Caki2 (cell line): ENCODE measurements around the gene REEP2. TPM values are rescaled to one million over a fixed set of nuclear protein-coding genes. Genes with fewer than 3 reads are reported as not detected.
"Not testable (repeated sequence)": the region's sequence is repeated elsewhere in the genome, so short reads cannot be mapped to it uniquely, and the experiment has no call there.

Experiments
- DNase-seq: peaks from one replicate; pipeline ENCODE4 v3.0.0-alpha.2; 2015; ENCODE audit warnings: low read depth
- in situ Hi-C: cut with HindIII; loops from 2 replicates; pipeline ENCODE4 v1.10.0; 2016; ENCODE audit warnings: low sequenced_read_pairs, low pct_unique_long_range_greater_than_20kb, mixed read lengths
- total RNA-seq: library from RNA; depleted of rRNA; stranded (reverse); fragments of >200 nt; shearing (Covaris generic); gene quantifications from 2 replicates; pipeline ENCODE4 v1.2.3, GENCODE V29; 2014; ENCODE audit warnings: low replicate concordance; rRNA removed

Gene REEP2, protein sequence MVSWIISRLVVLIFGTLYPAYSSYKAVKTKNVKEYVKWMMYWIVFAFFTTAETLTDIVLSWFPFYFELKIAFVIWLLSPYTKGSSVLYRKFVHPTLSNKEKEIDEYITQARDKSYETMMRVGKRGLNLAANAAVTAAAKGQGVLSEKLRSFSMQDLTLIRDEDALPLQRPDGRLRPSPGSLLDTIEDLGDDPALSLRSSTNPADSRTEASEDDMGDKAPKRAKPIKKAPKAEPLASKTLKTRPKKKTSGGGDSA
- total RNA-seq: 1.5 and 8.9 TPM in 2 replicates

DNA sequence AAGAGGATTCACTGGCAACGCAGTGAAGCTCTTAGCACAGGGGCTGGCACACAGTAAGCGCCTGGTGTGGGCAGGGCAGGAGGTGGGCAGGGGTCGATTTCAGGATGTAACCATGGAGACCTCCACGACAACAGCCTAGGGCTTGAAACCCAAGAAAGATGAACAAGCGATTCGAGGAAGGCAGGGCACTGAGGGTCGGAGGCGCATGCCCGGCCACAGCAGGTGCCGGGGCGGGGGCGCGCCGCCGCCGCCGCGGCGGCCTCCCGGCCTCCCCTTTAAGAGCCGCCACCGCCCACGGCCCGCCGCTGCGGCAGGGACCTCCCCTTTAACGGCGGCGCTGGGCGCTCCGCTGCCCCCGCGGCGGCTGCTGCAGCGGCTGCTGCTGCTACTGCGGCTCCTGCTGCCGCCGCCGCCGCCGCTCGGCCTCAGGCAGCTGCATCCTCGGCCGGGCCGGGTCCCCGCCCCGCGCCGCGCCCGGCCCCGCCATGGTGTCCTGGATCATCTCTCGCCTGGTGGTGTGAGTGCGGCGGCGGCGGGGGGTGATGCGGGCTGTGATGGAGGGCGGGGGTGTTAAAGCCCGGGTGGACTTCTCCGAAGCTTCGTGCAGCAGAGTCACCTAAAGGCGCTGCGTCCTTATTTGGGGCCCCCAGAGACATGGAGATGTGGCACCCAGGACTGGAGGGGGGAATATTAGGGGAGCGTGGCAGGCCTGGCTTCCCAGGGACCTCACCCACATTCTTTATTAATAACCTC lies at the start of gene REEP2:
Gene REEP2 (plus strand): TSS at position 334 of the 753 bp plus-strand sequence. CDS start 152 bp downstream, at position 486.
- in situ Hi-C loops: no loop called here
- DNase-seq: peak; percentile 23

GRCh38 chr5:138389332-138389731 lies 49.5 kb upstream of the REEP2 start:
- no peak for DNase-seq
- in situ Hi-C loops: no loop called here

DNA sequence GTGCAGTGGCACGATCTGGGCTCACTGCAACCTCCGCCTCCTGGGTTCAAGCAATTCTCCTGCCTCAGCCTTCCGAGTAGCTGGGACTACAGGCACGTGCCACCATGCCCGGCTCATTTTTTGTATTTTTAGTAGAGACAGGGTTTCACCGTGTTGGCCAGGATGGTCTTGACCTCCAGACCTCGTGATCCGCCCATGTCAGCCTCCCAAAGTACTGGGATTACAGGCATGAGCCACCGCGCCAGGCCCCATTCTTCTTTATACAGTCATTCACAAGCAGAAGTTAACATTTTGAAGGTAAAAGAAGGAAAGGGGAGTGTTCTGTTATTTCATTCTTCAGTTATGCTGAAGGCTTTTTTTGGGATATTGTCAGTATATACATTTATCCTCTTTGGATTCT lies 48.9 kb upstream of the REEP2 start:
- DNase-seq, in situ Hi-C loops: not testable (repeated sequence)

DNA sequence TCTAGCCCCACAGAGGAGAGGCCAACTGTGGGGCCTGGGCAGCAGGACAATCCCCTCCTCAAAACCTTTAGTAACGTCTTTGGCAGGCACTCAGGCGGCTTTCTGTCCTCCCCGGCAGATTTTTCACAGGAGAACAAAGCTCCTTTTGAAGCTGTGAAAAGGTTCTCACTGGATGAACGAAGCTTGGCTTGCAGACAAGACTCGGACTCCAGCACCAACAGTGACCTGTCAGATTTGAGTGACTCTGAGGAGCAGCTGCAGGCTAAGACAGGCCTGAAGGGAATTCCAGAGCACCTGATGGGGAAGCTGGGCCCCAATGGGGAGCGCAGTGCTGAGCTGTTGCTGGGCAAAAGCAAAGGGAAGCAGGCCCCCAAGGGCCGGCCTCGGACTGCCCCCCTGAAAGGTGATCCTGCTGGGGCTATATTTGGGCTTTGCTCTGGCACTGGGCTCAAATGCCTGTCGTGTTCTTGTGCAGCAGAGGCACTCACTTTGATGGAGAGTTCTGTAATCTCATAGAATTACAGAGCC lies 46.9 kb upstream of the REEP2 start:
- DNase-seq: no peak
- in situ Hi-C loops: no loop called here

- DNase-seq: no peak
- in situ Hi-C loops: no loop called here
Observed at GRCh38 chr5:138402640-138403039, 36.2 kb upstream of the REEP2 start.

DNA sequence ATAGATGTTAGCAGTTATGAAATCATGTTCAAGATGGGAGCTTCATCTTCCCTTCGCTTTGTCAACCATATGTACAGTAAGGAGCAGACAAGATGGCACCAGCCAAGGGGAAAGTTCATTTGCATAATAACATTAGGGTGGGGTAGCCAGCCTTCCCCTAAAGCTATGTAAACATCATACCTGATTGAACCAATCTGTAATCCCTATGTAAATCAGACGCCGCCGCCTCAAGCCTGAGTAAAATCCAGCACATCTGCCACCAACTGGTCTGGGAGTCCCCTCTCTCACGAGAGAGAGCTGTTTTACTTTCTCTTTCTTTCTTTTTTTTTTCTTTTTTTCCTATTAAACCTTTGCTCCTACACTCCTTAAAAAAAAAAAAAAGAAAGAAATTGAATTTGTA lies 30.8 kb upstream of the REEP2 start:
- DNase-seq: peak; percentile 30
- in situ Hi-C loops: no loop called here

DNA sequence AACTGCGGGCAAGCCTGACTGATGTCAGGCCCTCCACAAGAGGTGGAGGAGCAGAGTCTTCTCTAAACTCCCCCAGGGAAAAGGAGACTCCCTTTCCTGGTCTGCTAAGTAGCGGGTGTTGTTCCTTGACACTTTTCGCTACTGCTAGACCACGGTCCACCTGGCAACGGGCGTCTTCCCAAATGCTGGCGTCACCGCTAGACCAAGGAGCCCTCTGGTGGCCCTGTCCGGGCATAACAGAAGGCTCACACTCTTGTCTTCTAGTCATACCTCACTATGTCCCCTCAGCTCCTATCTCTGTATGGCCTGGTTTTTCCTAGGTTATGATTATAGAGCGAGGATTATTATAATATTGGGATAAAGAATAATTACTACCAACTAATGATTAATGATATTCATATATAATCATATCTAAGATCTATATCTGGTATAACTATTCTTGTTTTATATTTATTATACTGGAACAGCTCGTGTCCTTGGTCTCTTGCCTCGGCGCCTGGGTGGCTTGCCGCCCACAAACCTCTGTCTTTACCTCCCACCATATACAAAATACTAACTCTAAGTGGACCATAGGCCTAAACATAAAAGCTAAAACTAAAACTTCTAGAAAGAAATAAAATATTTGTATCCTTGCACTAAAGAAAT lies 27.7 kb upstream of the REEP2 start:
- in situ Hi-C loops: not testable (repeated sequence)
- DNase-seq: peak; percentile 6

DNA sequence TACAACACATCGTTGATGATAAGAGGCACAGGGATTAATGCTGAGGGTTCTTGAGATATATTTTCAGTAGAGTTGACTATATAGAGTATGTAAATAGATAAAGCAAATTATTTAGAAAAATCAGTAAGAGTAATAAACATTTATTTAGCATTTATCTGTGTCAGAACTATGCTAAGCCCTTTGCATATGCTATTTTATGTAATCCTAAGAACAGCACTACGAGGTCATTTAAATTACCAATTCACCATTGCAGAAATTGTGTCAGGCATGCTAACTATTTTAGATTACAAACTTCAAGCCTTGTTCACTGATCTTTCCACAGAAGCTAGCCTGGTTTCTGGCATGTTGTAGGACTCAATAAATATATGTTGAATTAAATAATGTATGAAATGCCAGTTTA lies 20.4 kb upstream of the REEP2 start:
- DNase-seq: no peak
- in situ Hi-C loops: no loop called here

GRCh38 chr5:138425079-138425478 lies 13.8 kb upstream of the REEP2 start:
- in situ Hi-C loops: no loop called here

GRCh38 chr5:138435943-138436342 lies 2.9 kb upstream of the REEP2 start:
- no peak for DNase-seq
- in situ Hi-C loops: no loop called here

More at GRCh38 chr5:138425079-138425478, 13.8 kb upstream of the REEP2 start:
- DNase-seq: no peak

DNA sequence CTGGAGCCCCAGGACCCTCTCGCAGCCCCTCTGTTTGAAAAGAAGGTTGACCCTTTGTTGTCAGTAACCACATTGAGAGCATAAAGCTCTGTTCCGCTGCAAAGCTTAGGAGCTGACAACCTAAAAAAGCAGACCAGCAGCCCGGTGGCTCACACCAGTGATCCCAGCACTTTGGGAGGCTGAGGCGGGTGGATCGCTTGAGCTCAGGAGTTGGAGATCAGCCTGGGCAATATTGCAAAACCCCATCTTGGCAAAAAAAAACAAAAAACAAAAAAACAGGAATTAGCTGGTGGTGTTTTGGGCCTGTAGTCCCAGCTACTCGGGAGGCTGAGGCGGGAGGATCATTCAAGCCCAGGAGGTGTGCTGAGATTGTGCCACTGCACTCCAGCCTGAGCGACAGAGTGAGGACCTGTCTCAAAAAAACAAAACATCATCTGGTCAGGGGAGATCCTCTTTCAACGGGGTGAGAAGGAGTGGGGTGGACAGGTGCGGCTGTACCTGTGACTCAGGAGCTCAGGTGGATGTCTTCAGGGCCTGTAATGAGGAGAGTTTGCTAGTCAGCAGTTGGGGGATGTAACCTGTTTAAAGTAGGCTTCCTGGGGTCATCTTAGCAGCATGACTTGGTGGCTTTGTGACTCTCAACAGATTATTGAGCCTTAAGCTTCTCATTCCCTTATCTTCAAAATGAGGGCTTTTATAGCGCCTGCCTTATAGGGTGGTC lies 694 bp upstream of the REEP2 start:
- DNase-seq: no peak
- in situ Hi-C loops: no loop called here

DNA sequence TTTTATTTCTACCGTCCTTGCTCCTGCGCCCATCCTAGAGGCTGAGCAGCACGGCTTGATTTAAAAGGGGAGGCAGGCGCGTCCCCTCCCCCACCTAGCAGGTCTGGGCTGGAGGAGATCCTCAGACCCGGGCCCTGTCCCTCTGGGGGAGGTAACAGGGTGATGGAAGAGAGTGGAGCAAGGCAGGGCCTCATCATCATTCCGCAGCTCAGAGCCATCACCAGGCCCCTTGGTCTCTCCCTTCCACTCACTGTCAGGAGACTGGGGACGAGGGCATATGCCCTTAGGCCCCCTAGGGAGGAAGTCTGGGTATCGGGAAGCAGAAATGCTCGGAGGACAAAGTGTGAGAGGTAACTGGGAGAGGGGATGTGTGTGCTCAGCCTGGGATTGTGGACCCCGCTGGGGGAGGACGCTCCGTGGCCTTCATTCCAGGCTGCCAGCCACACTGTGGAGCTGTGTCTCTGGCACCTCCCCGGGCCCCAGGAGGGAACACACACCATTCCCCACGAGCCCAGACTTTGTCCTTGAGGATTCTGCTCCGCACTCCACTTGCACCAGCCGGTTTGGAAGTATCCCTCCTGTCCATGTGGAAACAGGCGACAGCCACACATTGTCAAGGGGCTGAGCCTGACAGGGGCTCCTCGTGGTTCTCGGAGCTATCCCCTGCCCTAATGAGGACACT lies 761 bp downstream of the REEP2 start:
- DNase-seq: no peak
- in situ Hi-C loops: no loop called here

GRCh38 chr5:138440159-138441073 lies 1.6 kb downstream of the REEP2 start:
- in situ Hi-C loops: no loop called here
- no peak for DNase-seq

DNA sequence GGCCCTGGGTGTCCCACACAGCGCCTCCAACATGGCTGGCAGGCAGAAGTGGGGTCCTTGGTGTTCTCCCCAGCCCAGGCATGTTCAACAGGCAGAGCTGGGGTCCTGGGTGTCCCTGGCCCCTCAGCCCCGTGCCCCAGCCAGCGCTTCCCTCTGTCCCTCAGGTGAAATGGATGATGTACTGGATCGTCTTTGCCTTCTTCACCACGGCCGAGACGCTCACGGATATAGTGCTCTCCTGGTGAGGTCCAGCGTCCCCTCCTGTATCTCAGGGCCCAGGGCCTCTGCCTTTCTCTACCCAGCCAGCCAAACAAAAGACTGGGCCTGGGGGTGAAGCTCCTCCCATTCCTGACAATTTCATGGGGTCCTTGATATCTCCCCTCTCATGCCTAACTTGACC lies 2.4 kb downstream of the REEP2 start:
- in situ Hi-C loops: no loop called here
- no peak for DNase-seq

DNA sequence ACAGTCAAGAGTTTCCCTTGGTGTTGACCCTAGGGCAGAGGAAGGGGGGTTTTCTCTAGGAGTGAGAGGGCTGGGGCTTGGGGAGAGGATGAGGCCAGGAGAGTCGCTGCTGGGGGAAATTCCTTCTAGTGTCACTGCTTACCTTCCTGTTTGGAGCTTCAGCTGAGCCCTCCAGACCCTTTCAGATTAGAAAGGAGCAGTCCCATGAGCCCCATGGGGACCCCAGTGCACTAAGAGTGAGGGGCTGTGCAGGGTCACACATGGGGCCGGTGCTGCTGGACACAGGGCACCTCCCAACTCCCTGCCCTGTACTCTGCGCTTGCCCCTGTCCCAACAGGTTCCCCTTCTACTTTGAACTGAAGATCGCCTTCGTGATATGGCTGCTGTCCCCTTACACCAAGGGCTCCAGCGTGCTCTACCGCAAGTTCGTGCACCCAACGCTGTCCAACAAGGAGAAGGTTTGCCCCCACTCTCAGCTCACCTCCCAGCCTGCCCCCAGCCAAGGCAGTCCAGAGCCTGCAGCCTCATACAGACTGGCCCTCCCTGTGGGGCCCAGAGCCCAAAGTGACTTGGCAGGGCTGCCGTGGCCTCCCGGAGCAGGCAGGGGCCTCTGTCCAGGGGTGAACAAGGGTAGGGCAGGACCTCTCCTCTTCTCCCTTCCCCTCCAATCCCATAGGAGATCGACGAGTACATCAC lies 5.4 kb downstream of the REEP2 start:
- in situ Hi-C loops: no loop called here
- no peak for DNase-seq

DNA sequence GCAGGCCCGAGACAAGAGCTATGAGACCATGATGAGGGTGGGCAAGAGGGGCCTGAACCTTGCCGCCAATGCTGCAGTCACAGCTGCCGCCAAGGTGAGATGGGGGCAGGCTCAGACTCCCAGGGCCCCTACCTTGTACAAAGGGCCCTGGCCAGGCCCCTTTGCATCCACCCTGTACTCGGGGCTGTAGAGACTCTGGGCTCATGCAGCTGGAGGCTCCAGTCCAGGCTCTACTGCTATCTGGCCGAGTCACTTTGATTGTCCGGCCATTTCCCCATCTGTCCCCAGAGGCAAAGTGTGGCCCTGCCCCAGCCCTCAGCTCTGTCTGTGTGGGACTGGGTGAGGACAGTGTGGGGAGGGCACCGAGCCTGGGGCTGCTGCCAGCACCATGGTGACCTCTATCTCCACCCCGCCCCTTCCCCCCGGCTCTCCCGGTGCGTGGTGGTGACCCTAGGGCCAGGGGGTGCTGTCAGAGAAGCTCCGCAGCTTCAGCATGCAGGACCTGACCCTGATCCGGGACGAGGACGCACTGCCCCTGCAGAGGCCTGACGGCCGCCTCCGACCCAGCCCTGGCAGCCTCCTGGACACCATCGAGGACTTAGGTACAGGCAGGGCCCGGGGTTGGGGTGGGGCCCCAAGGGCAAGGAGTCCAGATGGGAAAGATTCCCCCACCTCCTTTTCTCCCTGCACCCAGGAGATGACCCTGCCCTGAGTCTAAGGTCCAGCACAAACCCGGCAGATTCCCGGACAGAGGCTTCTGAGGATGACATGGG lies 6.1 kb downstream of the REEP2 start:
- in situ Hi-C loops: no loop called here
- no peak for DNase-seq
